T47D (cell line): ENCODE results near the gene RFWD3.
"Not testable (repeated sequence)": the region's sequence is repeated elsewhere in the genome, so short reads cannot be mapped to it uniquely, and the experiment has no call there.

Experiments
- DNase-seq, 2 experiments: peaks; one replicate each; pipeline versions ENCODE4 v3.0.0 to v3.0.0-alpha.2; 2011 to 2012; ENCODE audit warnings: low read depth in 1 of 2, low spot score in 1 of 2
- JUND ChIP-seq: IDR thresholded peaks from 2 replicates; pipeline ENCODE4 v1.6.1; 2012; ENCODE audit warnings: low read depth
- in situ Hi-C: cut with HindIII; loops from 2 replicates; pipeline ENCODE4 v1.10.0; 2016; ENCODE audit warnings: low sequenced_read_pairs, low pct_unique_long_range_greater_than_20kb

Gene RFWD3

GRCh38 chr16:74654536-74655050, 12.1 kb downstream of the RFWD3 start:
- TF ChIP-seq JUND = no peak
- DNase-seq = no peak
- in situ Hi-C loops = no loop called here

GRCh38 chr16:74652883-74653282, 13.8 kb downstream of the RFWD3 start:
- DNase-seq, in situ Hi-C loops: not testable (repeated sequence)

GRCh38 chr16:74652249-74652648, 14.4 kb downstream of the RFWD3 start:
- DNase-seq = no peak
- no peak for TF ChIP-seq JUND
- in situ Hi-C loops = no loop called here

GRCh38 chr16:74651841-74652240, 14.8 kb downstream of the RFWD3 start:
- no peak for DNase-seq
- TF ChIP-seq JUND = no peak
- in situ Hi-C loops = no loop called here

- no peak for TF ChIP-seq JUND
- no peak for DNase-seq
- in situ Hi-C loops = no loop called here
These were observed 15.6 kb downstream of the RFWD3 start for GRCh38 chr16:74650966-74651567.

- no peak for TF ChIP-seq JUND
- in situ Hi-C loops = no loop called here
- DNase-seq = no peak
These were observed 16.7 kb downstream of the RFWD3 start for GRCh38 chr16:74649839-74650504.

GRCh38 chr16:74641969-74642368, 24.7 kb downstream of the RFWD3 start:
- TF ChIP-seq JUND = no peak
- in situ Hi-C loops = no loop called here
- DNase-seq = no peak

GRCh38 chr16:74637742-74638453, 28.8 kb downstream of the RFWD3 start:
- in situ Hi-C loops = no loop called here
- DNase-seq = no peak
- no peak for TF ChIP-seq JUND

GRCh38 chr16:74635303-74635702, 31.4 kb downstream of the RFWD3 start:
- DNase-seq = no peak
- no peak for TF ChIP-seq JUND
- in situ Hi-C loops = no loop called here

- no peak for TF ChIP-seq JUND
- no peak for DNase-seq
- in situ Hi-C loops = no loop called here
These were observed 33.0 kb downstream of the RFWD3 start for GRCh38 chr16:74633686-74634085.

- TF ChIP-seq JUND = no peak
- DNase-seq = no peak
- in situ Hi-C loops = no loop called here
These were observed 39.0 kb downstream of the RFWD3 start for GRCh38 chr16:74627506-74628220.

GRCh38 chr16:74626741-74627416, 39.8 kb downstream of the RFWD3 start:
- TF ChIP-seq JUND = no peak
- in situ Hi-C loops = no loop called here
- no peak for DNase-seq
